Measurements from ENCODE around the gene RAMACL. TPM values are rescaled to one million over a fixed set of nuclear protein-coding genes. Genes with fewer than 3 reads are reported as not detected.

RAMACL gene
- total RNA-seq, 1 donor from 2014 or later: 1.2 TPM

GRCh38 chr6:166612471-166612881 lies 26.0 kb upstream of the RAMACL start:
- Histone ChIP-seq H3K79me2 (ENCODE audit: insufficient read depth, low read length) (peaks cover 77% of the 10 kb centered on the region), H3K4me2 (ENCODE audit: low read length) (no peak overlapping the region), H3K9ac (ENCODE audit: low read length) (no peak overlapping the region), H2AFZ (ENCODE audit: low read depth, low read length) (no peak overlapping the region), H3K27ac (ENCODE audit: low read depth, low read length) (no peak overlapping the region), H4K20me1 (ENCODE audit: insufficient read depth, low read length) (no peaks in the 10 kb centered on the region), H3K27me3 (ENCODE audit: insufficient read depth, low read length) (no peaks in the 10 kb centered on the region), H3K4me1 (ENCODE audit: insufficient read depth, low read length) (peaks cover 13% of the 10 kb centered on the region), H3K9me3 (ENCODE audit: insufficient read depth, low read depth, low read length) (no peaks in the 10 kb centered on the region), H3K4me3 (ENCODE audit: insufficient read depth, low read depth, low read length) (no peak overlapping the region), H3K36me3 (ENCODE audit: insufficient read depth, low read length) (no peaks in the 10 kb centered on the region)
- H3K9me3 Mint-ChIP-seq (ENCODE audit: unreplicated experiment): no peaks in the 10 kb centered on the region
- peaks cover 10% of the 10 kb centered on the region for H3K36me3 Mint-ChIP-seq (ENCODE audit: low read depth, unreplicated experiment)
- no peak for FAIRE-seq
- H3K27me3 Mint-ChIP-seq (ENCODE audit: low read depth, unreplicated experiment): no peaks in the 10 kb centered on the region
- H3K4me3 Mint-ChIP-seq (ENCODE audit: unreplicated experiment): no peak overlapping the region
- TF ChIP-seq EZH2 (IDR thresholded peaks at IDR 0.05; ENCODE audit: insufficient read depth, low read length): no peak
- no peak for TF ChIP-seq CTCF (IDR thresholded peaks at IDR 0.05; ENCODE audit: insufficient read depth, low read depth, low read length)
- no peak overlapping the region for H3K27ac Mint-ChIP-seq (ENCODE audit: unreplicated experiment)
- DNase-seq (ENCODE audit: low read depth): no peak
- peaks cover 24% of the 10 kb centered on the region for H3K4me1 Mint-ChIP-seq (ENCODE audit: low read depth, unreplicated experiment)

DNA sequence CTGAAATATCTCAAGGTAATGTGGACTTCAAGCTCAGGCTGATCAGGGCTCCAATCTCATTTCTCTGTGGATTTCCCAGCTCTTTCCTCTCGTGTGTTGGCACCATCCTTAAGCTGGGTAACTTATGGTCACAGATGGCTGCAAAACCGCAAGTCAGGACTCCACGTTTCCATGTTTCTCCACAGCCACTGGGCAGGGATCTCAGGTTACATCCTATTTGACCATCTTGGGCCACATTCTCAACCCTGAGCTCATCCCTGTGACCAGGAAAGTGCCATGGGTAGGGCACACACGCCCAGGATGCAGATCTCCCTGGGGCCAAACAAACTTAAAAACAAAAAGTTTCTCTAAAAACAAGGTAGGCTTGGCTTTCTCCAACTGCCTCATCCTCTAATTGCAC lies 25.2 kb upstream of the RAMACL start:
- no peak overlapping the region for H3K27ac Mint-ChIP-seq (ENCODE audit: unreplicated experiment)
- H3K36me3 ChIP-seq (ENCODE audit: insufficient read depth, low read length): no peaks in the 10 kb centered on the region
- H3K9me3 Mint-ChIP-seq (ENCODE audit: unreplicated experiment): no peaks in the 10 kb centered on the region
- H3K4me3 Mint-ChIP-seq (ENCODE audit: unreplicated experiment): no peak overlapping the region
- no peaks in the 10 kb centered on the region for H4K20me1 ChIP-seq (ENCODE audit: insufficient read depth, low read length)
- TF ChIP-seq CTCF (IDR thresholded peaks at IDR 0.05; ENCODE audit: insufficient read depth, low read depth, low read length): no peak
- TF ChIP-seq EZH2 (IDR thresholded peaks at IDR 0.05; ENCODE audit: insufficient read depth, low read length): no peak
- H3K9me3 ChIP-seq (ENCODE audit: insufficient read depth, low read depth, low read length): no peaks in the 10 kb centered on the region
- H3K4me3 ChIP-seq (ENCODE audit: insufficient read depth, low read depth, low read length): no peak overlapping the region
- peaks cover 12% of the 10 kb centered on the region for H3K4me1 ChIP-seq (ENCODE audit: insufficient read depth, low read length)
- no peak overlapping the region for H2AFZ ChIP-seq (ENCODE audit: low read depth, low read length)
- H3K27me3 ChIP-seq (ENCODE audit: insufficient read depth, low read length): no peaks in the 10 kb centered on the region
- FAIRE-seq (no peak), DNase-seq (ENCODE audit: low read depth) (no peak)
- no peak overlapping the region for H3K9ac ChIP-seq (ENCODE audit: low read length)
- H3K27ac ChIP-seq (ENCODE audit: low read depth, low read length): no peak overlapping the region
- no peak overlapping the region for H3K4me2 ChIP-seq (ENCODE audit: low read length)
- peaks cover 77% of the 10 kb centered on the region for H3K79me2 ChIP-seq (ENCODE audit: insufficient read depth, low read length)
- peaks cover 6% of the 10 kb centered on the region for H3K36me3 Mint-ChIP-seq (ENCODE audit: low read depth, unreplicated experiment)
- peaks cover 20% of the 10 kb centered on the region for H3K4me1 Mint-ChIP-seq (ENCODE audit: low read depth, unreplicated experiment)
- H3K27me3 Mint-ChIP-seq (ENCODE audit: low read depth, unreplicated experiment): no peaks in the 10 kb centered on the region

DNA sequence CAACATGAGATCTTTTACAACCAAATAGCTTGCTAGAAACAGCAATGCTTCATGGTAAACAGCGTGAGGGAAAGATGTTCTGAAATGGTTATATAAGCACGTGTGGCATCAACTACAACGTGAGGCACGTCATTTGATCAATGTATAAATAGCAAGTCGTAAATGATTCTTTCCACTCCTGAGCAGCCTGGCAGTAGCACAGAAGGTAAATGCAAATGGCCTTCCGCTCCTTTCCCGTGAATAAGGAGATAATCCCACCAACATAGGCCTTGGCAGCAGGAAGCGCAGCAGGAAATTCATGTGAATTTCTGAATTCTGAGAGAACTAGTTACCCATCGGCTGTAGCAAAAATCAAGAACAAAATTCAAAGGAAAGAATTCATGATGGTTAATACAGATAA lies 23.6 kb upstream of the RAMACL start:
- Histone ChIP-seq H3K4me2 (ENCODE audit: low read length) (no peak overlapping the region), H3K27ac (ENCODE audit: low read depth, low read length) (no peak overlapping the region), H3K27me3 (ENCODE audit: insufficient read depth, low read length) (no peaks in the 10 kb centered on the region), H4K20me1 (ENCODE audit: insufficient read depth, low read length) (no peaks in the 10 kb centered on the region), H3K79me2 (ENCODE audit: insufficient read depth, low read length) (peaks cover 76% of the 10 kb centered on the region), H3K9ac (ENCODE audit: low read length) (no peak overlapping the region), H3K4me1 (ENCODE audit: insufficient read depth, low read length) (peaks cover 5% of the 10 kb centered on the region), H2AFZ (ENCODE audit: low read depth, low read length) (no peak overlapping the region), H3K4me3 (ENCODE audit: insufficient read depth, low read depth, low read length) (no peak overlapping the region), H3K9me3 (ENCODE audit: insufficient read depth, low read depth, low read length) (no peaks in the 10 kb centered on the region), H3K36me3 (ENCODE audit: insufficient read depth, low read length) (no peaks in the 10 kb centered on the region)
- DNase-seq (ENCODE audit: low read depth) (no peak), FAIRE-seq (no peak)
- Mint-ChIP-seq H3K27ac (ENCODE audit: unreplicated experiment) (no peak overlapping the region), H3K36me3 (ENCODE audit: low read depth, unreplicated experiment) (peaks cover 6% of the 10 kb centered on the region), H3K9me3 (ENCODE audit: unreplicated experiment) (no peaks in the 10 kb centered on the region), H3K27me3 (ENCODE audit: low read depth, unreplicated experiment) (no peaks in the 10 kb centered on the region), H3K4me1 (ENCODE audit: low read depth, unreplicated experiment) (peaks cover 12% of the 10 kb centered on the region), H3K4me3 (ENCODE audit: unreplicated experiment) (no peak overlapping the region)
- no peak for TF ChIP-seq CTCF (IDR thresholded peaks at IDR 0.05; ENCODE audit: insufficient read depth, low read depth, low read length)
- TF ChIP-seq EZH2 (IDR thresholded peaks at IDR 0.05; ENCODE audit: insufficient read depth, low read length): no peak

Measured in astrocyte (in vitro differentiated cells and primary cell).